Chondrocyte (in vitro differentiated cells): ENCODE data around the gene KRT86. TPM values are rescaled to one million over a fixed set of nuclear protein-coding genes. Genes with fewer than 3 reads are reported as not detected.
"Not testable (repeated sequence)": the region's sequence is repeated elsewhere in the genome, so short reads cannot be mapped to it uniquely, and the experiment has no call there.

Experiments used
- DNase-seq: peaks from one replicate; pipeline ENCODE4 v3.0.0; 2021; ENCODE audit warnings: mixed read lengths, low spot score
- H3K27ac Mint-ChIP-seq: one replicate; pipeline ENCODE4 v1.8.0; 2021; ENCODE audit warnings: mild to moderate bottlenecking, moderate library complexity, mixed read lengths; ENCODE audit not compliant: unreplicated experiment
- H3K27me3 Mint-ChIP-seq: 2 replicates; pipeline ENCODE4 v1.8.0; 2021; ENCODE audit warnings: low read depth, mixed read lengths
- H3K36me3 Mint-ChIP-seq: 2 replicates; pipeline ENCODE4 v1.8.0; 2021; ENCODE audit warnings: low read depth, mixed read lengths
- H3K4me1 Mint-ChIP-seq: 2 replicates; pipeline ENCODE4 v1.8.0; 2021; ENCODE audit warnings: low read depth, mild to moderate bottlenecking, mixed read lengths
- H3K4me3 Mint-ChIP-seq: one replicate; pipeline ENCODE4 v1.8.0; 2021; ENCODE audit warnings: mild to moderate bottlenecking, moderate library complexity, mixed read lengths; ENCODE audit not compliant: unreplicated experiment
- H3K9me3 Mint-ChIP-seq: 2 replicates; pipeline ENCODE4 v1.8.0; 2021; ENCODE audit warnings: low read depth, mixed read lengths
- CTCF ChIP-seq: fragments of 200-600 bp; sonication (generic); IDR thresholded peaks from 2 replicates; pipeline ENCODE4 v1.5.0; 2021; ENCODE audit warnings: antibody characterized with exemption, mild to moderate bottlenecking, moderate library complexity
- total RNA-seq: library from RNA; stranded (reverse); gene quantifications from 3 replicates; pipeline ENCODE4 v1.2.1, GENCODE V29; 2021

Gene KRT86
- total RNA-seq, 1 donor from 2014 or later: 0.67 TPM

DNA sequence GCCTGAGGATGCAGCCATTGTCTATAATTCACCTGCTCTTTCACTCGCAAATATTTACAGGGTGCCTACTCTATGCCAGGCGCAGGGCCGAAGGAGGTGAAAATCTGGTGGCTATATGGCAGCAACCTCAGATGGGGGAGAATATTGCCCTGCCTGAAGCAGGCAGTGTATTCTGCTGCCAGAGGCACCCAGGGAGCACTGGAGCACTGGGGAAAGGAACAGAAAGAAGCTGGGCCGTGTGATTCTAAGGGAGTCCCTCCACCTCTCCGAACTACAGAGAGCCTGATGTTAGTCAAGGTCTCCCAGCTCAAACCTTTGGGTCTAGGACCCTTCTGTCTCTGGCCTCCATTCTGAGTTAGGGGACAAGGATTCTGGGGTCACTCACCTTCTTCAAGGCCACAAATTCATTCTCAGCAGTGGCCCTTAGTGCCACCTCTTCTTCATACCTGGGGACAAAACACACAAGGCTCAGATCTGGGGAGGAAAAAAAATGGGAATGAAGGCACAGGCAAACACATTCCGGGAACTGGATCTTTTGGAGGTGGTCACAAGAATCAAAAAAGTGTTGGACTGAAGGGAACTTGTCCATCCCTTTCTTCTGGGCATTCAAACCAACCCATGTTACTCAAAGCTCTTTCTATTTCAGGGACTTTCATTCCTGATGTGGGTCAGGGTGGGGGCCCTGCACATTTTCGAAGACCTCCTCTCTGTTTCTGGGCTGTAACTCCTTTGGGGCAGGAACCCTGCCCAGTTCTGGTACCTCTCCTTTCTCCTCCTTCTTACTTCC, 19.3 kb upstream of the KRT86 start:
- Mint-ChIP-seq H3K4me3 (no peak overlapping the region), H3K9me3 (no peaks in the 10 kb centered on the region), H3K4me1 (peaks cover 11% of the 10 kb centered on the region), H3K27me3 (peaks cover 3% of the 10 kb centered on the region), H3K27ac (no peak overlapping the region), H3K36me3 (no peaks in the 10 kb centered on the region)
- DNase-seq: no peak
- no peak for TF ChIP-seq CTCF

DNA sequence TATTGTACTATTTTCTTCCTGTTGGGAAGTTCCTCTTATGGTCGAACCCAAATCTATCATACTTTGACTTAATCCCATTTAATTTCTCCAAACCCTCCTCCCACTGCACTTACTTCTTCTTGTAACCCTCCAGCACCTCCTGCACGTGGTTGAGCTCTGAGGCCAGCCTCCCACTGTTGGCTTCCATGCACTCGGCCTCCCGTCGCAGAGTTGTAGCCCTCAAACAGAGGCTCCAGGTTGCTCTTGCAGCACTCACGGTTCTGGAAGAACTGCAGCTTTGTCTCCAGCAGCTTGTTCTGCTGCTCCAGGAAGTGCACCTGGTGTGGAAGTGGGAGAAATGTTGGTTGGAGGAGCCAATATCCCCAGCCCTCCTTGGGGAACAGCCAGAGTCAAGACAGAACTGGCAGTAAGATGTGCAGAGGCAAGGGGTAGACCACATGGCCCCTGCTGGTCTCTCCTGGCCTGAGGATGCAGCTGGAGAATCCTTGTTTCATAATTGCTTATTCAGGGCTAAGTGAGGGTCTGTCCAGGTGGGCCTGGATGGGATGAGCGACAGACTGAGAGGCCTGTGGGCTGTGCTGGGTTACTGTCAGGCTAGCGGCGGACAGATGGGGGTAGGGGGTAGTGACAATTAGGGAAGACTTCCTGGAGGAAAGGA, 18.4 kb upstream of the KRT86 start:
- Mint-ChIP-seq H3K27me3 (peaks cover 3% of the 10 kb centered on the region), H3K27ac (no peak overlapping the region), H3K4me3 (no peak overlapping the region), H3K36me3 (no peaks in the 10 kb centered on the region), H3K4me1 (peaks cover 20% of the 10 kb centered on the region), H3K9me3 (no peaks in the 10 kb centered on the region)
- no peak for TF ChIP-seq CTCF
- DNase-seq: no peak

- no peak overlapping the region for H3K27ac Mint-ChIP-seq
Measured at GRCh38 chr12:52256584-52256935, 17.9 kb upstream of the KRT86 start.

DNA sequence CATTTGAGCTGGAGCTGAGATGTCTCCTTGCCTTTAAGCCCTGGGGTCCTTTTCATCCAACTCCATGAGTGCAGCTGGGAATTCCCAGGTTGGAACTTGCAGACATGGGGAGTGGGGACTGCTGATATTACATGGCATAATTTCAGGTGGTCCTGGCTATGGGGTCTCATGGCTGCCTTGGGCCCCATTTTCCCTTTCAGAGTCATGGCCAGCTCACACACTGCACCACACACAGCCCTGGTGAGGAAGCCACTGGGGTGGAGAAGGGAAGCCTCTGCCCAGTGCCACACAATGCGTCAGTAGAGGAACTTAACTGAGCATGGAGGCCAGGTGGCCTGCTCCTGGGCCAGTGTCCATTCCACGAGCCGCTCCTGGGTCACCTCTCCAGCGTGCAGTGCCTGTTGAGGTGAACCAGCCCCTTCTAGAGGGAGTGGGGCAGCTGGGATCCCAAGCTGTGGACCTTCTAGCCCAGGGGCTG, 17.3 kb upstream of the KRT86 start:
- peaks cover 3% of the 10 kb centered on the region for H3K27me3 Mint-ChIP-seq
- no peak overlapping the region for H3K27ac Mint-ChIP-seq
- H3K4me3 Mint-ChIP-seq: no peak overlapping the region
- TF ChIP-seq CTCF: no peak
- no peaks in the 10 kb centered on the region for H3K36me3 Mint-ChIP-seq
- peaks cover 27% of the 10 kb centered on the region for H3K4me1 Mint-ChIP-seq
- no peak for DNase-seq
- H3K9me3 Mint-ChIP-seq: no peaks in the 10 kb centered on the region

More at GRCh38 chr12:52256584-52256935, 17.9 kb upstream of the KRT86 start:
- Mint-ChIP-seq H3K4me3 (no peak overlapping the region), H3K27me3 (peaks cover 3% of the 10 kb centered on the region), H3K4me1 (peaks cover 25% of the 10 kb centered on the region), H3K9me3 (no peaks in the 10 kb centered on the region), H3K36me3 (no peaks in the 10 kb centered on the region)
- TF ChIP-seq CTCF: no peak
- DNase-seq: no peak

- H3K27me3 Mint-ChIP-seq: not testable (repeated sequence)
Measured at GRCh38 chr12:52257922-52258321, 16.5 kb upstream of the KRT86 start.

More at GRCh38 chr12:52257922-52258321, 16.5 kb upstream of the KRT86 start:
- DNase-seq, H3K9me3 Mint-ChIP-seq, H3K4me3 Mint-ChIP-seq, H3K36me3 Mint-ChIP-seq, H3K27ac Mint-ChIP-seq: not testable (repeated sequence)
- peaks cover 27% of the 10 kb centered on the region for H3K4me1 Mint-ChIP-seq
